Middle frontal gyrus (tissue), 1 donor: ENCODE results near the gene GJD2.

Experiments used
- DNase-seq: peaks from one replicate; pipeline ENCODE4 v3.0.0-alpha.2; 2015; ENCODE audit warnings: low spot score; ENCODE audit errors: extremely low spot score

GJD2 gene

DNA sequence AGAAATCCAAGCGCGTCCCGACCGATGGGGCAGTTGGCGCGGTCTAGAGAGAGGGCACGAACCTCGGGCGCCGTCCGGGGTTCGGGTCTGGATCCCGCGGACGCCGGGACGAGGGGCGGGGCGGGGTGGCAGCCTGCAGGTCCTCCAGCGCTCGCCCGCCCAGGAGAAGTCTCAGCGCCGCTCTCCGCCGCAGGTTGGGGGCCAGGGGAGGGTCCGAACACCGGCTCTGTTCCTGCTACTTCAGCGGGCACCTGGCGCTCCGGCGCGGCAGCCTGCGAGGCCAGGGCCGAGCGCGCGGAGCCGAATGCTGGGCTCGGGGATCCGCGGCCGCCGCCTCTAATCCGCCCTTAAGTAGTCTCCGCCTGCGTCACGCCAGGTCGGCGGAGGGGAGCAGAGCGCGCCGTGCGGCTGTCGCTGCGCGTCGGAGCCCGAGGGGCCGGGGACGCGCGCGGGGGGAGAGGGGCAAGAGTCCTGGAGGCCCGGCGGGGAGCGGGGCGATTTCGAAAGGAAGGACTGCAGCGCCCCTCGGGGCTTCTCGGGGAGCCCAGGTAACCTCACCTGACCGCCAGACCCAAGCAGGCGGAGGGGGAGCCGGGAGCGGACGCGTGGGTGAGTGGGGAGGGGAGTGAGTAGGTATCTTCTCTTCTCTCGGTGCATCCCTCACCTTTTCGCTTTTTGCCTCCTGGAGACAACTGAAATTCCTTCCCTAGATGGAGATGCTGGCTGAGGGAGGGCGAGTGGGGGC, at the start of gene GJD2:
TSS of gene GJD2 (minus strand) at position 325 of the 745 bp plus-strand sequence. CDS start 510 bp downstream, outside the sequence.
- DNase-seq = no peak

DNA sequence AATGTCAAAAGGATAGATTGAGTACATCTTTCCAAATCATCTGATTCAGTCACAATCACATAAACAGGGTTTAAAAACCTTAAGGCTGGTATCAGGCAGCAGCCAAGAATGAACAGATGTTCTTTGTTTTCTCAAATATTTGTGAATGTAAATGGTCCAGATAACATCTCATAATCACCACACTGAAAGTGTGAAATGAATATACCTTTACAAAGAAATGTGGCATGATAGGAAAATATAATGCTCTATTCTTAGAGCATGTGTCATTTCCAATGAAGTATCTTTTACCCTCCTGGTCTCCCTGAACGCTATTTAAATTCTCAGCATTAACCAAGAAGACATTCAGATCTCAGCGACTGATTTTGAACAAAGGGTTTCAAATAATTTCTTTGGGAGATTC, 49.3 kb upstream of the GJD2 start:
- no peak for DNase-seq

DNA sequence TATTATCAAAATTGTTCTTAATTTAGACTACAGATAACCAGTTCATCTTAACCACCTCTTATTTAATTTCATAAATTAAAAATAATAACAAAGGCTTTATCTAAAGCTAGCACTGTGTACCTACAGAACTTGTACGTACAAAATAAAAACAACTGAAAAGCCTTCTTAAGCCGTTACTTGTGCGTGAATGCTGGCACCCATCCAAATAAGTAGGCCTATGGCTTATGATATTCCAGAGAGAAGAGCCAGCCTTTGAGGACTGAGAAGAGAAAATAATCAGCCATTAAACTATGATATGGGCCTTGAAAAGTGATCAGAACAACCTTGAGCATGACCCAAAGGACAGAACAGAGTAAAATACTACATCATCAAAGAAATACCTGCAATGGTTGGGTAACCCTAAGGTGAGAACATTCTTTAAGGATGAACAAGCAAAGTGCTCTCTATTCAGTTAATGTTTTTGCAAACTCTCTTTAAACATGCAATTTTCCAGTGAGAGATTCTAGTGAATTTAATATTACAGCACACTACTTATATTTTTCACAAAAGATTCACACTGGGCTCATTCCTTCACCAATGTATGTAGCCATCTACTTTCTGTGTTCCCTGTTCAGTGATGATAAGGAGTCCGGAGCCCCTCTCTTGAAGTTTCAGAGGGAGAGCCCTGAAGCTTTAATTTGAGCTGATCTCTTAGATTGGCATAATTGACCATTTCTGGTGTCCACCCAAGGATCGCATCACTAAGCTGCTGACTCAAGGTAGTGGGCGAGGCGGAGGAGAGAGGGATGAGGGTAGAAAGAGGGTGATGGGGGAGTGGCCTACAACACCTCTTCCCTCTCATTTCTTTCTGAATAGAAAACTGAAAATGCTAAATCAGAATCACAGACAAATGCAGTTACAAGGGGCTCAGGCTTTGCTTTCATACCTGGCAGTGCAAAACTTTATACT, 48.3 kb upstream of the GJD2 start:
- DNase-seq = no peak

DNA sequence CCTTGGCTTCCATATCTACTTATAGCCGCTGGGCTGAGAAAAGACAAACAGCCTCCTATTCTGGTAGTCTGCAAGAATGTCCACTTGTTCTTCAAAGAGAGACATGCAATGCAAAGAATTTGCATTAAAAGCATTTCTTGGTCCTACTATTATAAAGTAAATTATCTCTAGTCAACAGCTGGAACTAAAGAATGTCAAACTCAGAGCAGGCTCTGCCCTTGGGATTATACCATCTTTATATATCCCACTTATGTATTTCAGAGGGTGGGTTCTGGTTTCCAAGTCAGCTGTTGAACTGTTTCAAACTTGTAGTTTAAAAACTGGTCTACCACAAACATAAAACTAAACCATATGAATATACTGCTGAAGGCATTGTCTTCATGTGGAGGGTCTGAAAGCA, 47.6 kb upstream of the GJD2 start:
- DNase-seq = no peak

DNA sequence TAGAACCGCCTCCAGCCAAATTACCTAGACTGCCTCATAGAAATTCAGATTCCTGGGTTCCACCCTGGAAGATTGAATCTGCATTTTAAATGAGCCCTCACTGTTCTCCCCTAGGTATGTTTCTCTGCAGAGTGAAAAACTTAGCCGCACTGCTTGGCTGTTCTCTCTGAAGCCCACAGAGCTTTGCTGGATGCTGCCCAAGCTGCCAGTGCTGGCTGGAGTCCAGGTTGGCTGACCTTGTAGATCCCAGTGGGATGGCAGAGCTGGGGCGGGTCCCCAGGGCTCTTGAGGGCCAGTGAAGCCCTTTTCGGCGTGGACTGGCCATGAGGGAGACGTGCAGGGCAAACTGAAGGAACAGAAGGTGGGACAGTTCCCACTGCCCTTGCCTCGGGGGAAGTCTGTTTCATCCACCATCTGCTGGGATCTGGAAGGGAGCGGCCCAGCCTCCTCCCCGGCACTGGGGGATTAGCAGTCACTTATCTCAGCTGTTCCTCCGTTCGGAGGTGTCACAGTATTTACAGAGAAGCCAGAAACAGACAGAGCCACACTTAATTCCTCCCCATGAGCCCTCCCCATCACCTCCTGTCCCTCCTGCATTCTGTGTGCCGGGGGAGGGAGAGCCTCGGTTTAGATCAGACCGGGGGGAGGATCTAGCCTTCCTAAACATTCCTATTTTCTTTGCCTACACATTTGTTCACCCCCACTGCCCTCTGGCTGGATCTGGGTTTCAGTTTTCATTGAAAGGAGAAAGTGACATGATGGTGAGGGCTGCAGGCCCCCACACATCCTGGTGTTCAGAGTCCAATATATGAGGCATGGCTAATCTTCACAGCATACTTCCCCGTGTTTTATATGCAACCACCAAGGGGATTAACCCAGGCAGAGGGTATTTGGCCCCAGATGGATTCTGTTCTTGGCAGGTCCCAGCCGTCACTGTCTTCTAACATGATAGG, 44.6 kb upstream of the GJD2 start:
- DNase-seq = no peak

DNA sequence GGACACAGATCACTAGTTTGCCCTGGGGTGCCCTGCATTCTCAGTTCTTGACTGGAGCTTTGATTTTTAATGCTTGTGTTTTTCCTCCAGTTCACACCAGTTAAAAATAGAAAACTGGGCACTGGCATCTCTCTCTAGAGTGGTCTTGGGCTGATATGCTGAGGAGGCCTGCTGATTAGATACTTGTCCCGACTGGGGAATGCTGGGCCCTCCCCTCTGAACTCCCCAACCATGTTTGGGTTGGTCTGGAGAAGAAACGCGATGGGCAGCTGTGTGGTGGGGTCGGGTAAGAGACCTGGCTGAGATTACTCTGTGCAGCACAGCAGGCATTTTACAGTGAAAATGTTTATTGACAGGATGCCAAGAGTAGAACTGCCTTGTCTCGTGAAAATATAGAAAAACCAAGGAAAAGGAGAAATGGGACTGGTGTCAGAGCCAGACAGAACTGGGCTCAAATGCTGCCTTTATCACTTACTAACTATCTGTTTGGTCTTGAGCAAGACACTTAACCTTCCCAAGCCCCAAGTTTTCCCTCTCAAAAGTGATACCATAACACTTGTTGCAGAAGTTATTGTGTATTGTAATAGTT, 42.1 kb upstream of the GJD2 start:
- no peak for DNase-seq

DNA sequence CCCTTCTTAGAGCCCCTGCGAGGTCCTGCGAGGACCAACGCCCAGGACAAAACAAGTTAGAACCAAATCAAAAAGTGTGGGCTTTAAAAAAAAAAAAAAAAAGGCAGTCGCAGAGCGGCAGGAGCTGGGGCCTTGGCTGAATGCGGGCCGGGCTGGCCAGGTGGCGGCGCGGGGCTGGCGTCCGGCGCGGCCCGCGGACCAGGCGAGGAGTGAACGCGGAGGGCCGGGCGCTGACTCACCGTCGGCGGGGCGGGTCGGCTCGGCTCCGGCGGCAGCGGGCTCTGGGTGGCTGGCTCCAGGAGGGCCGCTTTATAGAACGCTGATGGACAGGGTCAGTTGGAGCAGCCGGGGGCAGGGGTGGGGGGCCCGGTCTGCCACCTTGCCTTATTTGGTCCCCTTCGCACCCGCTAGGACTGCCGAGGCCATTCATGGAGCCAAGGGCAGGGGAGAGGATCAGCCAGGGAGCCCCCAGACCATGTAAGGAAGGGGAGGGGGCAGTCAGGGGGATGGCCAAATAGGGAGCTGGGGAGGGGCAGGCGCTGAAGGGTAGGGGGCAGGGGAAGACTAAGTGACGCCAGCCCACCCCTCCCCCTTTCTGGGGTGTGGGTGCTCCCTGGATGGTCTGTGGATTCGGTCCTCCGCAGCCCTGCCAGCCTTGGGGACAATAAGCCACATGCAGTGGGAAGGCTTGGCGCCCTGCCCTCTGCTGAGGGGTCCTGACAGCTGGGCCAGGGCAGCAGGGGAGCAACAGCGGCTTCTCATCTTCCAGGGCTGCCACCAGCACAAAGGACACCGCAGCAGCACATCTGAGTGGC, 40.7 kb upstream of the GJD2 start, which contains the start of gene ACTC1:
TSS of gene ACTC1 (minus strand) at position 283 of the 815 bp plus-strand sequence. CDS start 741 bp downstream, outside the sequence.
- DNase-seq = no peak

DNA sequence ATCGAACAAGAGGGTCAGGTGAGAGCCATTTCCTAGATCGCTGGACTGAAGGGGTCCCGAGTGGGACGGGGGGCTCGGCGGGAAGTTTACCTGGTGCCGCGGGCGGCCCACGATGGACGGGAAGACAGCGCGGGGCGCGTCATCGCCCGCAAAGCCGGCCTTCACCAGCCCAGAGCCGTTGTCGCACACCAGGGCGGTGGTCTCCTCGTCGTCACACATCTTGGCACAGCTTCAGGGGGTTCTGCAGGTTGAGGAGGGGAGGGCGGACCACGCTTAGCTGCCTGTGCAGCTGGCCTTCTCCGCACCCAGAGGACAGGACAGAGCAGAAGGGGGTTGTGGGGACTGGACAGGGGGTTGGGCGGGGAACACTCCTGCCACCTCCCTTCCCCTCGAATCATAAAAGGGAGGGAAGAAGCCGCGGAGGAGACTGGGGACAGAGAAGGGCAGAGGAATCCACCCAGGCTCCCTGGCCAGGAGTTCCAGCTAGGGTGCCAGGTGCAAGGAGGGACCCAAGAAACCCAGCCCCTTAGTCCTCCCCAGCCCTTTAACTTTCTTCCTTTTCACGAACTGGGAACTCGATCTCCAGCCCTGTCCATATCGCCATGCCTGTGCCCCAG, 39.9 kb upstream of the GJD2 start:
- no peak for DNase-seq

DNA sequence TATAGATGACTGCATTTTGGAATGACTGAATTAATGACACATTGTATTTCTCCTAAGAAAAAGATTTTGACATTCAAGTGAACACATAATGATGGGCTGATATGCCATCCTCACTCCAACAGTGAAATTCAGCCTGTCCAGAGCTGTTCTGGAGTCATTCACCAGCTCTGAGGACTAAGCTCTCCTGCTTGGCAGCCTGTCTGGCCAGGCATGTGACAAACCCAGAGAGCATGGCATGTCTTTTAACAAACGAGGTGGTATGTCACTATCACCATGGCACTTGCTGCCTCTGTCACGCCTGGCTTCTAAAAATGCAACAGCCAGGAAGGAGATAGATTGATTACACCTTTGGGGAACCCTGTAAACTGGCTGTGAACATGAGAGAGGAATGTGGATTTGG, 39.1 kb upstream of the GJD2 start:
- DNase-seq = no peak

DNA sequence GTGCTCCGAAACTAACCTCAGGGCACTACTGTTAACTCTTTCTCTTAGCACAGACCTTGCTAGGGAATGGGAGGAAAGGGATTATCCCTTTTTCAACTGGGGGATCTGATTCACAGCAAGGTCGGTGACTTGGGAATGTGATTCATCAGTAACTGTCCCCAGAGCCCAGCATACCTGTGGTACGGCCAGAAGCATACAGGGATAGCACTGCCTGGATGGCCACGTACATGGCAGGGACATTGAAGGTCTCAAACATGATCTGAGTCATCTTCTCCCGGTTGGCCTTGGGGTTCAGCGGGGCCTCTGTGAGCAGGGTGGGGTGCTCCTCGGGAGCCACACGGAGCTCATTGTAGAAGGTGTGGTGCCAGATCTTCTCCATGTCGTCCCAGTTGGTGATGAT, 38.3 kb upstream of the GJD2 start:
- DNase-seq = no peak

DNA sequence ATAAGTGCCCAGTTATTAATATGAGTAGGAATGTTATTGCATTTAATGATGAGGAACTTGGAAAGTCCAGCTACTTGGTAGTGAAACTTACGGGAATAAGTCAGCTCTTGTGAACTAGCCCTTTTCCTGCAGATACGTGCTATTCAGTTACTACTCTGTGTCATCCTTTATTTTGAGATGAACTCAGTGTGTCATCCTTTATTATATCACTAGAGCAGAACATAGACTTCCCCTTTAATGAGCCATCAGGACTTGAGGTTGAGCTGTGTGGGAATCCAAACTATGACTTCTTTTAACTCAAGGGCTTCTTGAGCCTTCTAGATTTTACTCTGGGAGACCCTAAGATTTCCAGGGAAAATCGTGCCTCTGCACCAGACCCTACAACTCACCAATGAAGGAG, 36.9 kb upstream of the GJD2 start:
- no peak for DNase-seq

DNA sequence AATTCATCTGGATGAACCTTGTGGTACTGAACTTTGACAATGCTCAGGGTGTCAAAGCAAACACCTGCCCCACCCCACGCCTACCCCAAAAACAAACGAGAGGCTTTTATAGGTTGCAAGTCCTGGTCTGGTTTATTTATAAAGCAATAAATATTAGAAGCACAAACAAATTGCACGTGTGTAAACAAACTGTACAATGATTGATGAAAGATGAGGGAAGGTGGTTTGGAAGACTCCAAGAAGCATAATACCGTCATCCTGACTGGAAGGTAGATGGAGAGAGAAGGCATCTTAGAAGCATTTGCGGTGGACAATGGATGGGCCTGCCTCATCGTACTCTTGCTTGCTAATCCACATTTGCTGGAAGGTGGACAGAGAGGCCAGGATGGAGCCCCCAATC, 35.3 kb upstream of the GJD2 start:
- no peak for DNase-seq

DNA sequence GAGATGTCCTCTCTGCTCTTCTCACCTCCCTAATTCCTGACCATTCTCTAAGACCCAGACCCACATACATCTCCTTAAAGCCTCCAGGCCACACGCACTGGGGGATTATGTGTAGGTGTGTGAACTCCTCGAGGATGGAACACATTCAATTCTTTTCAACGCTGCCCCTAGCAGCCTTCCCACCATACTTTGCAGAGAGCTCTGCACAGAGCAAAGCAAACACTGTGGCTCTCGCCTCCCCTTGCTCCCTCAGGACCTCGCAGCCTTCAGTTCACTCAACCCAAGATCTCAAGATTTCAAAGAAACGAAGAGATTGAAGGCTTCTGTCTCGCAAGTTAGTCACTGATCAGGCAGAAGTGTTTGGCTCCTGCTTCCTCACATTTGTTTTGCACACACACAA, 34.5 kb upstream of the GJD2 start:
- DNase-seq = no peak

DNA sequence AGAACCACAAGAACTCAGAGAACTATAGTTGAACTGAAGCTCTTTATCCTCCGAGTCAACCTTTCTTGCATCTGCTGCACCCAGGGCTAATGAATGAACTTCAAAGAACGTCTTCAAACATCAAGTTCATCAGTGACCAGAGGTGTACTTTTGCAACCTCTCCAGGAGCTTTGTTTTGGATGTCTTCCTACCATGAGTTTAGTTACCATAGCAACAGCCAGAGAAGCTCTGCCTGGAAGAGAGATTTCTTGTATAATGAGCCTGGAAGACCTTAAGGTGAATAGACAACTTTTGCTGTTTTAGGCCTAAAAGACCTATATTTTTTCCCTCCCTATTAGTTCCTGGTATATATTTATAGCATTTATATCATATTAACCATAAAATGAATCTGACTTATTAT, 31.4 kb upstream of the GJD2 start:
- DNase-seq = no peak

DNA sequence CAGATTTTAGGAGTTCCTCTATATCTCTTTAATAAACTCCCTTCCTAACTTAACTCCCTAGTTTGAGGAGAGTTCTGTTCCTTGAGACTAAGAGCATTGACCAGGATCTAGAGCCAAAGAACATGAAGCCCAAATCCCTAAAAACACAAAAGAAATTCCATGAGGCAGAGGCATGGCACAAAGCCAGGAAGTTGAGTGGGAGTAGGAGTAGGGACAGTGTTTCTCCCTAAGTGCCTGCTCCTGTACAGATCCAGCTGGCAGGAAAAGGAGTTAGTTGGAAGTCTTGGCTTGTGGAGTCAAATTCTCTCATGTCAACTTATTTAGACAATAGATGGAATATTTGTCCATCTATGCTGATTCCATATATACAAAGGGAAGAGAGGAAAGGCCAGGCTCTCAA, 29.2 kb upstream of the GJD2 start:
- no peak for DNase-seq

DNA sequence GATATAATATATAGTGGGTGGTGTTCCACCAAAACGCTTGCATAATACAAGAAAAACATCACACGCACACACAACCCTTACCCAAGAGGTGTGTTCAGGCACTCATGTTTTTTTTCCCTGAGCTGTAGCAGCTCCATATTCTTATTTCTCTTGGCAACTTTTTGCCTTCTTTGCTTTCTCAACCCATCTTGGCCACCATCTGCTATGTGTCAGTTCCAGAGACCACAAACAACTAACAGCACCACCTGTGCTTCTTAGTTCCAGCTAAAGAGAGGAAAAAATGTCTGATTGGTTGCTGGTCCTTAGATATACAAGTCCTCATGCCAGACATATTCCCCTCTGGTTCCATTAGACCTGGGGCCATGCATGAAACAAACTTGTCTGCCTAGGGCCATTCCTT, 28.6 kb upstream of the GJD2 start:
- DNase-seq = no peak

DNA sequence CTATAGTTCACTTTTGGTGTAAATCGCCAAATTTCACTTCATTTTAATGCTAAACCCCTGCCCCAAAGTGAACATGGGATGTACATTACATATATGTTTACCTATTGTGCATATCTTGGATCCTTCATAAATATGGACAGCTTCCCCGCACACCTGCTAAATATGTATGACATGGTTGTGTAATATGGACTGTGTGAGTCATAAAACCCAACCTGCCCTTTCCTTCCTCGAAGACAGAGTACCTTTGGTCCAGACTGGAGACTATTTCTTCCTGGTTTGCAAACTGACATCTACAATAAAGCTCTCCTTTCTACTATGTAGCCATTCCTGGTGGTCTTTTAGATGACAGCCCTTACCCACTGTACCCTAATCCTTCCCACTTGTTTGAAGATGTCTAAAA, 28.1 kb upstream of the GJD2 start:
- DNase-seq = no peak

DNA sequence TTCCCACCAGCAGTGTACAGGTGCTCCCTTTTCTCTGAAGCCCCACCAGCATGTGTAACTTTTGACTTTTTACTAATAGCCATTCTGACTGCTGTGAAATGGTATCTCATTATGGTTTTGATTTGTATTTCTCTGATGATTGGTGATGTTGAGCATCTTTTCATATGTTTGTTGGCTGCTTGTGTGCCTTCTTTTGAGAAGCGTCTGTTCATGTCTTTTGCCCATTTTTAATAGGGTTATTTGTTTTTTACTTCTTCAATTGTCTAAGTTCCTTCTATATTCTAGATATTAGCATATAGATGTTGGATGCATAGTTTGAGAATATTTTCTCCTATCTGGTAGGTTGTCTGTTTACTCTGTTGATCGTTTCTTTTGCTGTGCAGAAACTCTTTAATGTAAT, 25.9 kb upstream of the GJD2 start:
- DNase-seq = no peak

DNA sequence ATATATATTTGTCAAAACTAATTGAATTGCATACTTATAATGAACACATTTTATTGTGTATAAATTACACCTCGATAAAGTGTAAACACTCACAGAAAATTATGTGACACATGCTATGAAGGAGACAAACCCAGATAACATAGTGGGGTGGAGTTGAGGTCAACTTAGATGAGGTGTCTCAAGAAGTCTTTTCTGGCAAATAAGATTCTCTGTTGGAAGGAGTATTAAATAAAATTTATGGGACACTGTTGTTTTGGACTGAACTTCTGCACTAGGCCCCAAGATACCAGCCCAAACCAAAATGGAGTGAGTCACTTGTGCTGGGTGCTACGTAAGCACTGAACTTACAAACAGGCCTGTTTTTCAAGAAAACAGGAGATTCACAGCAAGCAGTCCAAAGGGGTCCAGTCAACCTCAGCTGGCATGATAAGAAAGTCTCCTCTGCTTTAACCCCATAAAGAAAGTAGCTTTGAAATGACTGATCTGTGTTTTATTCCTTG, 21.9 kb upstream of the GJD2 start:
- no peak for DNase-seq
